DMS 273 (cell line): ENCODE data around the gene FER.
"Not testable (repeated sequence)": the region's sequence is repeated elsewhere in the genome, so short reads cannot be mapped to it uniquely, and the experiment has no call there.

Experiments
- DNase-seq: peaks from one replicate; lab custom pipeline; 2025; ENCODE audit not compliant: unreplicated experiment; lab: John Stamatoyannopoulos, UW

Gene FER

DNA sequence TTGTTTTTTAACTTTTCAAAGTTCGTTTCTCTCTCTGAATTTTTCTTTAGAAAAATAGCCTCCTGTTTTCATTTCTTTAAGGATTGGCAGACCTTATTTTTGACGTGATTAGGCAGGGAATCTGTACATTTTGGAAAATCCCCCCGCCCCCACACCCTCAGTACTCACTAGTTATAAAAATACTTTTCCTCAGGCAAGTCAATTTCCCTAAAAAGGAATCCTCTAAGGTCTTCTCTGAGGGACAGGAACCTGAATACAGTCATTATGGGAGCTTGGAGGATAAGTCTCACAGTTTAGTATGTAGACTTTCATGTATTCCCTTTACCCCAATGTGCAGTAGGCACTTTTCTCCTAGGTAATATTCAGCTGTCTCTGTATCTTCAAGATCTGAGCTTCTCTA is 3.9 kb upstream of the FER start:
- no peak for DNase-seq

DNA sequence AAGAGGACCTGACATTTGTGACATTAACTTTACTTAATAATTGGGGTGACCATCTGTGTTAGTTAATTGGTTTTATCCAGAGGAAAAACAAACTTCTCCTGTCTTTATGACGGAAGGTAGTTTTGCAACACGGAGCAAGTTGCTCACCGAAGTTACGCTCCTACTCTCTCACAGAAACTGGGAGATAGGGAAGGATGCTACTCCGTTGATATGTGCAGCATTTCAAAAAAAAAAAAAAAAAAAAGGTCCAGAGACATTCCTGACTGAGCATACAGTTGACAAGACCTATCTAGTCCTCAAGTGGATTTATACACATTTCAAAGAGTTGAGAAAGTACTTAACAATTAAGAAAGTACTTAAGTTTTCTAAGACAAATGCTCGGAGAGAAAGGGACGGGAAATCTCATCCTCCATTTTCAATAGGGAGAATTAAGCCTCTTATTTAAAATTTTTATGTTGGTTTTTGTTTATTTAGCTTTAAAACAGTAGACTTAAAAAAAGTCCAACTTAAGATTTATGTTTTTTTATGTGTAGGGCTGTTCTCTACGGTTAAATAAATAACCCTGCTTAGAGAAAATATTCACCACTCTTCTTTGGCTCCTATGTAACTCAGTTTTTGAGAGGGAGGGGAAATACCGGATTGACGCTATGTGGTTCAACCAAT is 455 bp upstream of the FER start:
- DNase-seq: no peak

DNA sequence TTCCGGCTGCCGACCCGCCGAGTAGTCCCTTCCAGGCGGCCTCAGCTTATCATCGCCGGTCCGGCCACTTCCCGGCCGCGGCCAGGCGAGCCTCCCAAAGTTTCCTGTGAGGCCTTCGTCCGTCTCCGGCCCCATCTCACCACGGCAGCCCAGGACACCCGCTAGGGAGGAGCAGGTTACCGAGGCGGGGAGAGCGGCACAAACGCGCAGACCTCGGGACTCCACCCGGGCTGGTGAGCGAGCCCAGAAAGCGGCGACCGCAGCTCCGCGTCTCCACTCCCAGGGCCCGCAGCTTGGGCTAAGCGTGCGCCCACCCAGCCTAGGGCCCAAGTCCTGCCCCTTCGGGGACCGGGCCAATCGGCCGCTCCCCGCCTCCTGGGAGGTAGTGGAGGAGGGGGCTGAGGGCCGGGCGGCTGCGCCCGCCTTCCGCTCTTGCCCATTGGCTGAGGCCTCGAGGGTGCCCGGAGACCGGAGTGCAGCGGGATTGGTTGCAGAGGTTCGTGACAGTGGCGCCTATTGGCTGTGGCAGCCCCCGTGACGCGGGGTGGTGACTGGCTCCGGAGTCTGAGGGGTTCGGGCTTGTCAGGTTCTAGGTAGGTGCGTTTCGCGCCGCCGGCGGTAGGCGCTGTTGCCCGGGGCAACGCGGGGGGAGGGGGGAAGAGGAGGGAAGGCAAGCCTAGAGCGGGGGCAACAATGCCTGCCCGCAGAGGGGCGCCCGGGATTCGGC is 867 bp downstream of the FER start:
- DNase-seq: peak; percentile 99

DNA sequence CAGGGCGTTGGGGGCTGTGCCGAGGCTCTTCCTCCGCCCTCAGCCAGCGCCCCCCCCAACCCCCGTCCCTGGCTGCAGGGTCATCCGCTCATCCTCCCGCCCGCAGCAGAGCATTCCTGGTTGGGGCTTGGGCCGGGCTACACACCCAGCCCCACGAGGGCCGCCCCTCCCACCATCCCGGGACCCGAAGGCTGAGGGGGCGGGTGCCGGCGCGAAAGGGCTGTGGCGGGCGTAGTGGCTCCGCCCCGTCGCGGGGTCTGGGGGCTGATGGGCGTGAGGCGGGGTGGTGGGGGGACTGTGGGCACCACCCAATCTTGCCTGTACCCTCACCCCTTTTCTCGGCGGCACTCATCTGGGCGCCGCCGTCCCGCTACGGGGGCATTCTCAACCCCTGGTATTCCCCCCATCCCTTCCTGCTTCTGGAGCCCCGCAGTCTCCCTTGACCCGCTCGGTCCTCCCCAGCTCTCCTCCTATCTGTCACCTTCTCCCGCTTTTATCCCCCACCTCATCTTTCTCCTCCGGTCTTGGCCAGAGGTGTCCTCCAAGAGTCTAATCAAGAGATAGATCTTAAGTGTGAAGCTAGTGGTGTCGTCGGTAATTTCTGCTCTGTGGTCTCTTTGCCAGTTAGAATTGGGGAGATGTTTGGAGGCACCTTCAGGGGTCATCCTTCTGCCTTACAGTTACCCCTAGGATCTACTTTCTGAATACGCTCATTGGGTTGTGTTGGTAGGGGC is 1.6 kb downstream of the FER start:
- peak; percentile 95 for DNase-seq

DNA sequence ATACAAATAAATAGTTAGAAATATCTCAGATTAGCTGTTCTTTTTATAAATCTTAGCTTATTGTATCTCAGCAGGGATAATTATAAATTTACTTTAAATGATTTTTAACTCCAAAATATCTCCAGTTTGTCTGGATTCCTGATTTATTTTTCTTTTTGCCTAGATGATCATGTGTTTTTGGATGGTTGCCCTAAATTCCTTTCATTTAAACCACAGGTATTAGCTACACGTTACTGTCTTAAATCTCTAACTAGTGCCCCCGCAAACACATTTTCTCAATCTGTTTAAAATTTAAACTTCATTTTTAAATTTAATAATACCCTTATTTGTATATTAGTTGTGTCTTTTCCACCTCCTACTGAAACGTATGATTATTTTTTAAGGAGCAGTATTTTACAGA is 5.6 kb downstream of the FER start:
- no peak for DNase-seq

DNA sequence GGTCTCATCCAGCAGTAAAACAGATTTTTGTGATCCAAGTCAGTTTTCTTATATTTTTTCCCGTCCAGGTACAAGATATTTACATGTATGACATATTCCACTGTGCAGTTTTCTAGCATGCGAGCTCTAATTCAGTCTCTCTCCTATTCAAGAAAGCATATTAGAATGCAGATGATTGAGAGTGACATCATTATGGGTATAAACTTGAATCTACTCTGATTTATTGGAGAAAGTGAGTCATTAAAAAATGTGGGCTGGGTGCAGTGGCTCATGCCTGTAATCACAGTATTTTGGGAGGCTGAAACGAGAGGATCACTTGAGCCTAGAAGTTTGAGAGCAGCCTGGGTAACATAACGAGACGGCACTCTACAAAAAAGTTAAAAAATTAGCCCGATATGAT is 6.2 kb downstream of the FER start:
- DNase-seq: no peak

DNA sequence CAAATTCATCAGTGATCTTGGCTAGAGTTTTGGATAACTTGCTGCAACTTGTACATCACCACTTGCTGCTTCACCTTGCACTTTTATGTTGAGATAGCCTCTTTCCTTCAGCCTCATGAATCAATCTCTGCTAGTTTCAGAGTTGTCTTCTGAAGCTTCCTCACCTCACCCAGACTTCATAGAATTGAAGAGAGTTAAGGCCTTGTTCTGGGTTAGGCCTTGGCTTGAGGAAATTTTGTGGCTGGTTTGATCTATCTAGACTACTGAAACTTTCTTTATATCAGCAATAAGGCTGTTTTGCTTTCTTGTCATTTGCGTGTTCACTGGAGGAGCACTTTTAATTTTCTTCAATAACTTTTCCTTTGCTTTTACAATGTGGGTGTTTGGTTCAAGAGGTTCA is 12.8 kb downstream of the FER start:
- no peak for DNase-seq

DNA sequence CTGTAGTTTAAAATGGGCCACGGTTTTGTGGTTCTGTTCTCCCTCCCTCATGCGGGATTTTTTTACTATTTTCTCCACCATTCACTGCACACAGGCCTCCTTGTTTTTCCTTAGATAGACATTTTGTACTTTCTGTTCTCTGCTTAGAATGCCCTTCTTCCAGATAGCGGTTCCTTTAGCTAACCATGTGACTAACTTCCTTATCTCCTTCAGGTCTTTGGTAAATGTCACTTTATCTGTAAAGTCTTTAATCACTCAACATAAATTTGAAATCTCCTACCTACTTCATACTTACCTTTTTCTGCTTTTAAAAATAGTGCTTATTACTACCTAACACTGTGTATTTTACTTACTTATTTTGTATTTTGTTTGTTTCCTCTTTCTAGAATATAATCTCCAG is 15.0 kb downstream of the FER start:
- DNase-seq: no peak

DNA sequence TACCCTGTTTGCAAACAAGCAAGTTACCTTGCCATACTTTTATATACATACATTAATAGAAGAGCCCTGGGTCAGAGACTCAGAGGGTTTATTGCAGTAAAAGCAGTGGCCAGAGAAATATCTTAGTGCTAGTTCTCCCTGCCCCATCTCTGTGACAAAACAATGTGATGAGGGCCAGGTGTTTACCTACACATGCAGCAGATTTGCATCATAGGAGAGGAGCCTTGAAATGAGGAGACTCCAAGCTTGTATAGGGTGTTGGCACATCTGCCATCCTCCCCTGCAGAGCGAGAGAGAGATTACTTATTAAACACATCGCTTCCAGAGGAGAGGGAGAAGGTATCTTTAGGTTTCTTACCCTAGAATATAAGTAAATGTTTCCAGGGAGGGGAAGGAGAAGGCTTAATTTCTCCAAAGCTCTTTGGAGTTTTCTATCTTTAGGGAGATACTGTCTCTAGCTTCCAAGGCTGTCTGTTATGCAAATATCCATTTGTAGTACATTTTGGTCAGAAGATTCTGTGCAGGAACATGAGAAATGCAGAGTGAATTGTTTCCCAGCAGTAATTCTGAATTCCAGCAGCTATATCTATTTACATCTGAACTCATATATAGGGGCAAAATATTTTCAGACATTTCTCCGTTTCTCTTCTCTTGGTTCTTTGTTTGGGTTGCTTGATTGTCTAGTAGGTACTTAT is 15.7 kb downstream of the FER start:
- peak; percentile 17 for DNase-seq

DNA sequence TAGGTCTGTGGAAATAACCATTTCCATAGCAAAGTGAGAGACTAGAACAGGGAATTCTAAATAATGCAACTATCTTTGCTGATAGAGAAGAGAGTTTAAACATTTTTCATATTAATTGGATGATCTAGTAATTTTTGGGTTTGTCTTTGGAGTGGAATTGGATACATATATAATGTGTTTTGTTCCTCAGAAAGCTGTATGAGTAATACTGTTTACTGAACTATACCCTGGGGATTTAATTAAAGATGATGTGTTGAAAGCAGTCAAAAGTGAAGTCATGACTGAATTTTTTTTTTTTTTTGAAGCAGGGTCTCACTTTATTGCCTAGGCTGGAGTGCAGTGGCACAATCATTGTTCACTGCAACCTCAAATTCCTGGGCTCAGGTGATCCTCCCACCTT is 17.9 kb downstream of the FER start:
- peak; percentile 10 for DNase-seq

DNA sequence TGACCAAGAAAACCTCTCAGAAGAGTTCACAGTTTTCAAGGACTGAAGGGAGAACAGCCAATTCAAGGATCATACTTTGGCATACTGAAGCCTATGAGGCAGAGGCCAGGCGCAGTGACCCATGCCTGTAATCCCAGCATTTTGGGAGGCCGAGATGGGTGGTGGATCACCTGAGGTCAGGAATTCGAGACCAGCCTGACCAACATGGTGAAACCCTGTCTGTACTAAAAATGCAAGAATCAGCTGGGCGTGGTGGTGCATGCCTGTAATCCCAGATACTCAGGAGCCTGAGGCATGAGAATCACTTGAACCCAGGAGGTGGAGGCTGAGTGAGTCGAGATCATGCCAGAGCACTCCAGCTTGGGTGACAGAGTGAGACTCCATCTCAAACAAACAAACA is 19.2 kb downstream of the FER start:
- not testable (repeated sequence) for DNase-seq

DNA sequence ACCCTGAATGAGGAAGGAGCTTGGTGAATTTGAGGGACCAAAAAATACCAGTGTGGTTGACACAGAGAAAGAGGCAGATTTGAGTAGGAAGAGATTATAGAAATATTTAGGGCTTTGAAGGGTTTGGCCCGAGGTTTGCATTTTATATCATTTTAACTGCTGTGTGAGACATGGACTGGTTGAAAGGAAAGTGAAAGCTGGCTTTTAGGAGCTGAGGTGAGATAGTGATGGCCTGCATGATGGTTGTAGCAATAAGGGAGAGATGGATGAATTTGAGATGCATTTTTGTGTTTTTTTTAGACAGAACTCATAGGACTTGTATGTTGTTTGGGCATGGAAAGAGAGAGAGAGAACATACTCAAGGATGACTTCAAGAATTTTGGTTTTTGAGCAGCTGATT is 21.7 kb downstream of the FER start:
- DNase-seq: no peak

DNA sequence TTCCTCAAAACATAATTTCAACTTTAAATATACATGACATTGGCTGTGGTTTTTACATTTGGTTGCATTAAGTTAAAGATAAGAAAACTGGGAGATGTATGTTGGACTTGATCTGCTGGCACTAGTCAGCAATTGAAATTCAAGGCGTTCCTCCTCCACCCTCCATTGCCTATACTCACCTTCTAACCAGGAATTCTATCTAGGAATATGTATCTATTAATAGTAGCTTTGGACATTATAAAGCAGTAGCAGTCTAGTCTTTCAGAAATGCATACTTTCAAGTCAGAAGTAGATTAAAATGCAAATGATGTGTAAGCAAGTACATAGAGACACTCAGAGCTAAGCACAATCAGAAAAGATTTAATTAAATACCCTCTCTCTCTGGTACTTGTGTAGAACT is 24.9 kb downstream of the FER start:
- DNase-seq: no peak

DNA sequence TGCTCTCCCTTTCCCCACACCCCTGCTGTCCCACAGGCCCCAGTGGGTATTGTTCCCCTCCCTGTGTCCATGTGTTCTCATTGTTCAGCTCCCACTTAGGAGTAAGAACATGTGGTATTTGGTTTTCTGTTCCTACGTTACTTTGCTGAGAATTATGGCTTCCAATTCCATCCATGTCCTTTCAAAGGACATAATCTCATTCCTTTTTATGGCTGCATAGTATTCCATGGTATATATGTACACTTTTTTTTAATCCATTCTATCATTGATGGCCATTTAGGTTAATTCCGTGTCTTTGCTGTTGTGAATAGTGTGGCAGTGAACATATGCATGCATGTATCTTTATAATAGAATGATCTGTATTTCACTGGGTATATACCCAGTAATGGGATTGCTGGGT is 25.6 kb downstream of the FER start:
- no peak for DNase-seq

DNA sequence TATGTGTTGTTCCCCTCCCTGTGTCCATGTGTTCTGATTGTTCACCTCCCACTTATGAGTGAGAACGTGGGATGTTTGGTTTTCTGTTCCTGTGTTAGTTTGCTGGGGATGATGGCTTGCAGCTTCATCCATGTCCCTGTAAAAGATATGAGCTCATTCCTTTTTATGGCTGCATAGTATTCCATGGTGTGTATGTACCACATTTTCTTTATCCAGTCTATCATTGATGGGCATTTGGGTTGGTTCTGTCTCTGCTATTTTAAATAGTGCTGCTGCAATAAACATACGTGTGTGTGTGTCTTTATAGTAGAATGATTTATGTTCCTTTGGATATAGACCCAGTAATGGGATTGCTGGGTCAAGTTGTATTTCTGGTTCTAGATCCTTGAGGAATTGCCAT is 26.4 kb downstream of the FER start:
- not testable (repeated sequence) for DNase-seq

DNA sequence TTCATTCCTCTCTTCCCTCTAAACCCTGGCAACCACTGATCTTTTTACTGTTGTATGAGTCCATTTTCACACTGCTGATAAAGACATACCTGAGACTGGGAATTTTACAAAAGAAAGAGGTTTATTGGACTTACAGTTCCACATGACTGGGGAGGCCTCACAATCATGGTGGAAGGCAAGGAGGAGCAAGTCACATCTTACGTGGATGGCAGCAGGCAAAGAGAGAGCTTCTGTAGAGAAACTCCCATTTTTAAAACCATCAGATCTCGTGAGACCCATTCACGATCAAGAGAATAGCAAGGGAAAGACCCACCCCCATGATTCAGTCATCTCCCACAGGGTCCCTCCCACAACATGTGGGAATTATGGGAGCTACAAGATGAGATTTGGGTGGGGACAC is 29.9 kb downstream of the FER start:
- not testable (repeated sequence) for DNase-seq

DNA sequence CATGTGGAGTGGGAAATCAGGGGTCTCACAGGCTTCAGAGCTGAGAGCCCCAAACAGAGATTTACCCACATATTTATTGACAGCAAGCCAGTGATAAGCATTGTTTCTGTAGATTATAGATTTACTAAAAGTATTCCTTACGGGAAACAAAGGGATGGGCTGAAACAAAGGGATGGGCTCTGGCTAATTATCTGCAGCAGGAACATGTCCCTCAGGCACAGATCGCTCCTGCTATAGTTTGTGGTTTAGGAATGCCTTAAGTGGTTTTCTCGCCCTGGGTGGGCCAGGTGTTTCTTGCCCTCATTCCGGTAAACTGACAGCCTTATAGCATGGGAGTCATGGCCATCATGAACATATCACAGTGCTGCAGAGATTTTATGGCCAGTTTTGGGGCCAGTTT is 36.9 kb downstream of the FER start:
- DNase-seq: not testable (repeated sequence)

DNA sequence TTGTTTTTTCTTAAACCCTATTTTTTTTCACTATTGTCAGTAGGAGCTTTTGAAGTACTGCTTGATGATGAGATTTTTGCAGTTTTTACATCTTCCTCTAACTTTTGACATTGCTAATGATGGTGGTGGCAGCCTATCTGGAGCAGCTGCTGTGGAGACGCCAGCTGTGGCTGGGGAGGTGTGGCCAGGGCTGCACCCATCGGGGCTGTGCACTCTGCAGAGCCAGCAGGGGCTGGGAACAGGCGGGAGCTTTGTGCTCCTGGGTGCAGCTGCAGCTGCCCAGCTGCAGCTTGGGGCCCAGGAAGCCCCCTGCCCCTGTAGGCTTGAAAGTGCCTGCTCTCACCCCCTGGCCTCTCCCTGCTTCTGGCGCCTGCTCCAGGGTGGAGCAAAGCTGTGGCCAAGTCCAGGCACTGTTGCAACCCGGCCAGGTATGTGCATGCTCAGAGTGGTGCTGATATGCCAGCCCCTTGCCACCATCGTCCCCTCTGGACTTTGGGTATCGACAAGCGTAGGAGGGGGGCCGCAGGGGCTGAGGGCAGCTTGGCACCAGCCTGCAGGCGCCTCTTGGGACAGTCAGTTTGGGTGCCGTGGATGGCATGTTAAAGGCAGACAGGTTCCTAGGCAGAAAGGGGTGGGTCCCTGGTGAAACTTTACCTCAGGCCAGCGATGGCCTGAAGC is 39.2 kb downstream of the FER start:
- DNase-seq: no peak

DNA sequence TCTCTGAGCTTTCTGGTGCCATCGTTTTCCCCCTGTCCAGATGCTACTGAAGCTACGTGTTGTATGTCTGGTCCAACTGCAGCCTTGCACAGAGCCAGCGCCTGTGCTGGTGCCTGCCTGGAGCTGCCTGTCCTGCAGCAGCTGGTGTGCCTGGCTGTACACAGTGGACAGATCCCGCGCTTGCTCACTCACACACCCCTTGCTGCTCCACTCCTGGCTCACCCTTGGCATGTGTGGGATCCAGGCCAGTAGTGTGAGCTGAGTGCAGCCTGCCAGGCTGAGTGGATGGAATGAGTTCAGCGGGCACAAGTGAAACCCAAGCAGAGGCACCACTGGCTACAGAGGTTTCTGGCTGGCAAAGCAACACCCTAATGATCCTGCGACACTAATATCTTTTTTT is 40.4 kb downstream of the FER start:
- DNase-seq: peak; percentile 10

DNA sequence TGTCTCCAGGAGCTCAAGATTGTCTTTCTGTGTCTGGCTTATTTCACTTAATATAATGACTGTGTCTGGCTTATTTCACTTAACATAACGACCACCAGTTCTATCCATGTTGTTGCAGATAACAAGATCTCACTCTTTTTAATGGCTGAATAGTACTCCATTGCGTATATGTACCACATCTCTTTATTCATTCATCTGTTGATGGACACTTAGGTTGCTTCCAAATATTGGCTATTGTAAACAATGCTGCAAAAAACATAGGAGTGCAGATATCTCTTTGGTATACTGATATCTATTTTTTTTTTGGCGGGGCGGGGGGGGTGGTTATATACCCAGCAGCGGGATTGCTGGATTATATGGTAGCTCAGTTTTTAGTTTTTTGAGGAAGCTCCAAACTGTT is 45.5 kb downstream of the FER start:
- DNase-seq: no peak

DNA sequence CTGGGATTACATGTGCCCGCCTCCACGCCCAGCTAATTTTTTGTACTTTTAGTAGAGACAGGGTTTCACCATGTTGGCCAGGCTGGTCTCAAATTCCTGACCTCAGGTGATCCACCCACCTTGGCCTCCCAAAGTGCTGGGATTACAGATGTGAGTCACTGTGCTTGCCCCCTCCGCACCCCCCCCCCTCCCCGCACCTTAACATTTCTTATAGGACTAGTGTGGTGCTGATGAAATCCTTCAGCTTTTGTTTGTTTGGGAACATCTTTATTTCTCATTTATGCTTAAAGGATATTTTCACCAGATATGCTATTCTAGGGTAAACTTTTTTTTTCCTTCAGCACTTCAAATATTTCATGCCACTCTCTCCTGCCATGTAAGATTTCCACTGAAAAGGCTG is 46.7 kb downstream of the FER start:
- DNase-seq: not testable (repeated sequence)
